Right lobe of liver (tissue), 6 donors: Measurements from ENCODE around the gene NRL. TPM values are rescaled to one million over a fixed set of nuclear protein-coding genes. Genes with fewer than 3 reads are reported as not detected.
A peak's percentile ranks its signal among the peaks of the same experiment; 100 is the strongest.
"Not testable (repeated sequence)": the region's sequence is repeated elsewhere in the genome, so short reads cannot be mapped to it uniquely, and the experiment has no call there.

Experiments
- ATAC-seq, 4 donors: fragments of 200-7000 bp; cut with Tn5 transposase; one replicate each; pipeline ENCODE4 v1.9.1; 2020; ENCODE audit warnings: mild to moderate bottlenecking in 4 of 4, moderate library complexity in 4 of 4
- DNase-seq, 3 donors: peaks; one replicate each; pipeline ENCODE4 v3.0.0-alpha.2; 2020
- H3K27ac ChIP-seq, 3 donors: fragments of 200-600 bp; one replicate each; pipeline ENCODE4 v1.8.0; 2022
- H3K27me3 ChIP-seq, 2 donors: fragments of 200-600 bp; one replicate each; pipeline ENCODE4 v1.8.0; 2022
- H3K36me3 ChIP-seq, 4 donors: fragments of 200-600 bp; sonication (generic) in 1 of 4; one replicate each; pipeline versions ENCODE4 v1.5.1 to v1.8.0; 2017 to 2022; ENCODE audit warnings: control low read depth in 1 of 4
- H3K4me1 ChIP-seq, 4 donors: fragments of 200-600 bp; sonication (generic) in 1 of 4; one replicate each; pipeline versions ENCODE4 v1.5.1 to v1.8.0; 2017 to 2022; ENCODE audit warnings: control low read depth in 1 of 4
- H3K4me3 ChIP-seq, 3 donors: fragments of 200-600 bp; one replicate each; pipeline ENCODE4 v1.8.0; 2022
- H3K9me3 ChIP-seq, 4 donors: fragments of 200-600 bp; sonication (generic) in 1 of 4; one replicate each; pipeline versions ENCODE4 v1.5.1 to v1.8.0; 2017 to 2022; ENCODE audit warnings: control low read depth in 1 of 4
- POLR2A ChIP-seq: fragments of 450-650 bp; IDR thresholded peaks from one replicate; pipeline ENCODE4 v1.6.1; 2017; ENCODE audit warnings: antibody characterized with exemption, mild to moderate bottlenecking
- WGBS: methylation state at CpG from one replicate; pipeline ENCODE4 v1.1.6; 2018; ENCODE audit warnings: low coverage, low lambda C conversion rate; ENCODE audit not compliant: insufficient coverage; ENCODE audit errors: missing lambda C conversion rate; 5-methylcytosine and 5-hydroxymethylcytosine counted together
- intact Hi-C, 2 donors: fragments of 100-400 bp; cut with DNase I; formaldehyde crosslinking; loops; one replicate each; pipeline versions ENCODE4 v1.11.2 to v1.14.1; 2022
- microRNA-seq, 2 donors: library from miRNA; unstranded; fragments of <30 nt; microRNA quantifications; one replicate each; pipeline ENCODE4, GENCODE V29; 2019 to 2020
- small RNA-seq, 2 experiments: library from RNA; depleted of rRNA; stranded (forward); fragments of <200 nt; gene quantifications; one replicate each; pipeline ENCODE3, GENCODE V24; 2016
- total RNA-seq, 6 experiments: library from RNA; depleted of rRNA in 2 of 6; stranded (reverse); fragments of >200 nt in 2 of 6; fragmentation: NEBNext Ultra II Directional in 3 of 6; extraction: Animal tissue kit (Norgen Biotek cat#: 25700) in 3 of 6; gene quantifications; one replicate each; pipeline versions ENCODE4 v1.1.0 to v1.2.4, GENCODE V29; 2016 to 2023
- TF ChIP-seq, protein P1 (sequence below), 4 donors: fragments of 200-600 bp in 3 of 4; fragments of 450-650 bp in 1 of 4; IDR thresholded peaks; one replicate each; pipeline versions ENCODE4 v1.5.1 to v1.8.0; 2016 to 2022; ENCODE audit warnings: antibody characterized with exemption in 4 of 4, mild to moderate bottlenecking in 2 of 4
- donor health status: DM: no; HTN: yes; CAD: no.
- donor health status: DM: no; HTN: no; CAD: no.
- donor health status: DM: no; HTN: no; CAD: no.
- donor health status: DM: no; HTN: yes; CAD: no.
- donor health status: DM: no; HTN: yes; CAD: no.

NRL gene
- total RNA-seq, 6 experiments from 2014 or later = 1.4 to 2.9 (median 2.1) TPM

GRCh38 chr14:24036169-24036962 lies 78.4 kb downstream of the NRL start:
- Histone ChIP-seq H3K9me3 (no peaks in the 10 kb centered on the region), H3K36me3 (no peaks in the 10 kb centered on the region), H3K27me3 (no peaks in the 10 kb centered on the region), H3K4me1 (peaks cover 0 to 26% (median 4%) of the 10 kb centered on the region in 4 donors), H3K4me3 (peak overlapping the region; percentile 59 to 73 (median 60)), H3K27ac (peak overlapping the region; percentile 70 to 84 (median 83))
- peak; percentile 84 to 92 (median 90) for DNase-seq
- peak; percentile 91 to 97 (median 93) for ATAC-seq
- TF ChIP-seq, protein P1, sequence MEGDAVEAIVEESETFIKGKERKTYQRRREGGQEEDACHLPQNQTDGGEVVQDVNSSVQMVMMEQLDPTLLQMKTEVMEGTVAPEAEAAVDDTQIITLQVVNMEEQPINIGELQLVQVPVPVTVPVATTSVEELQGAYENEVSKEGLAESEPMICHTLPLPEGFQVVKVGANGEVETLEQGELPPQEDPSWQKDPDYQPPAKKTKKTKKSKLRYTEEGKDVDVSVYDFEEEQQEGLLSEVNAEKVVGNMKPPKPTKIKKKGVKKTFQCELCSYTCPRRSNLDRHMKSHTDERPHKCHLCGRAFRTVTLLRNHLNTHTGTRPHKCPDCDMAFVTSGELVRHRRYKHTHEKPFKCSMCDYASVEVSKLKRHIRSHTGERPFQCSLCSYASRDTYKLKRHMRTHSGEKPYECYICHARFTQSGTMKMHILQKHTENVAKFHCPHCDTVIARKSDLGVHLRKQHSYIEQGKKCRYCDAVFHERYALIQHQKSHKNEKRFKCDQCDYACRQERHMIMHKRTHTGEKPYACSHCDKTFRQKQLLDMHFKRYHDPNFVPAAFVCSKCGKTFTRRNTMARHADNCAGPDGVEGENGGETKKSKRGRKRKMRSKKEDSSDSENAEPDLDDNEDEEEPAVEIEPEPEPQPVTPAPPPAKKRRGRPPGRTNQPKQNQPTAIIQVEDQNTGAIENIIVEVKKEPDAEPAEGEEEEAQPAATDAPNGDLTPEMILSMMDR (IDR thresholded peaks at IDR 0.05) = peak; percentile 58 to 75 (median 74)
- TF ChIP-seq POLR2A = peak; percentile 53
- 0% methylated on average over 12 of the region's 50 CpGs for WGBS
- intact Hi-C loops = no loop called here

- H3K9me3 ChIP-seq, intact Hi-C loops, H3K36me3 ChIP-seq, H3K27me3 ChIP-seq, DNase-seq: not testable (repeated sequence)
- H3K4me3 ChIP-seq = peak overlapping the region; percentile 59 to 73 (median 60)
- no CpG with 5 or more reads among the region's 4 CpGs for WGBS
- H3K27ac ChIP-seq = peak overlapping the region; percentile 70 to 84 (median 83)
- peak; percentile 3 to 18 (median 6) for ATAC-seq
- peaks cover 0 to 26% (median 4%) of the 10 kb centered on the region in 4 donors for H3K4me1 ChIP-seq
Measured at GRCh38 chr14:24035769-24036168, 79.0 kb downstream of the NRL start.

- 20% methylated on average over 1 of the region's 2 CpGs for WGBS
- H3K27ac ChIP-seq = peak overlapping the region in 2 of 3 donors; percentile 2 to 7
Measured at GRCh38 chr14:24032727-24033418, 81.9 kb downstream of the NRL start.

DNA sequence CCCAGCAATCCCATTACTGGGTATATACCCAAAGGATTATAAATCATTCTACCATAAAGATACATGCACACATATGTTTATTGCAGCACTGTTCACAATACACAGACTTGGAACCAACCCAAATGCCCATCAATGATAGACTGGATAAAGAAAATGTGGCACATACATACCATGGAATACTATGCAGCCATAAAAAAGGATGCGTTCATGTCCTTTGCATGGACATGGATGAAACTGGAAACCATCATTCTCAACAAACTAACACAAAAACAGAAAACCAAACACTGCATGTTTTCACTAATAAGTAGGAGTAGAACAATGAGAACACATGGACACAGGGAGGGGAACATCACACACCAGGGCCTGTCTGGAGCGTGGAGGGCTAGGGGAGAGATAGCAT lies 83.4 kb downstream of the NRL start:
- H3K4me1 ChIP-seq = peaks cover 0 to 17% (median 0%) of the 10 kb centered on the region in 4 donors
- H3K27me3 ChIP-seq, H3K9me3 ChIP-seq, intact Hi-C loops, H3K36me3 ChIP-seq, H3K4me3 ChIP-seq, ATAC-seq, H3K27ac ChIP-seq, DNase-seq: not testable (repeated sequence)
- 100% methylated on average over 2 of the region's 2 CpGs for WGBS

More at GRCh38 chr14:24032727-24033418, 81.9 kb downstream of the NRL start:
- ATAC-seq (peak; percentile 47 to 64 (median 61)), DNase-seq (peak in 1 of 3 donors; percentile 75)
- intact Hi-C loops = no loop called here
- no peaks in the 10 kb centered on the region for H3K9me3 ChIP-seq
- H3K27me3 ChIP-seq = no peaks in the 10 kb centered on the region
- H3K4me1 ChIP-seq = peaks cover 0 to 26% (median 4%) of the 10 kb centered on the region in 4 donors
- H3K36me3 ChIP-seq = no peaks in the 10 kb centered on the region
- H3K4me3 ChIP-seq = no peak overlapping the region
- TF ChIP-seq, protein P1 (IDR thresholded peaks at IDR 0.05) = no peak
- no peak for TF ChIP-seq POLR2A

DNA sequence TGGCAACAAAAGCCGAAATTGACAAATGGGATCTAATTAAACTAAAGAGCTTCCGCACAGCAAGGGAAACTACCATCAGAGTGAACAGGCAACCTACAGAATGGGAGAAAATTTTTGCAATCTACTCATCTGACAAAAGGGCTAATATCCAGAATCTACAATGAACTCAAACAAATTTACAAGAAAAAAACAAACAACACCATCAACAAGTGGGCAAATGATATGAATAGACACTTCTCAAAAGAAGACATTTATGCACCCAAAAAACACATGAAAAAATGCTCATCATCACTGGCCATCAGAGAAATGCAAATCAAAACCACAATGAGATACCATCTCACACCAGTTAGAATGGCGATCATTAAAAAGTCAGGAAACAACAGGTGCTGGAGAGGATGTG lies 85.1 kb downstream of the NRL start:
- intact Hi-C loops, H3K4me3 ChIP-seq: not testable (repeated sequence)
- no CpG with 5 or more reads among the region's 3 CpGs for WGBS

More for the DNA sequence above, 85.1 kb downstream of the NRL start:
- not testable (repeated sequence) for H3K9me3 ChIP-seq, H3K36me3 ChIP-seq, ATAC-seq, H3K27me3 ChIP-seq, DNase-seq, H3K27ac ChIP-seq
- peaks cover 0 to 25% (median 0%) of the 10 kb centered on the region in 4 donors for H3K4me1 ChIP-seq

Small RNA genes lying within 50 kb of the gene (microRNA-seq; reads per million reads assigned to microRNA genes)
- 0 to 0.29 reads per million in 2 donors for gene MIR7703

Small RNA genes lying within 50 kb of the gene (small RNA-seq; reads per million reads assigned to genes)
- gene RNA5SP383 = 0.26 to 1.2 reads per million in 2 experiments

Other genes starting within 250 kb of the NRL start
- 10 to 100 TPM; 30.5 to 82.5 (median 45.1) TPM for gene DHRS4, start 161.2 kb downstream of the NRL start, total RNA-seq
- gene DHRS4L2, start 126.0 kb downstream of the NRL start, total RNA-seq = 10 to 100 TPM; 17.7 to 53.6 (median 32.3) TPM
- 1 to 10 TPM in 1 of 6 experiments, under 1 TPM in 5; 0.18 to 1.9 (median 0.29) TPM for gene CARMIL3, start 62.9 kb downstream of the NRL start, total RNA-seq
- under 1 TPM in 4 of 6 experiments, not detected in 2; 0.09 to 0.40 (median 0.18) TPM for gene CPNE6, start 43.4 kb downstream of the NRL start, total RNA-seq
- gene PCK2, start 20.6 kb downstream of the NRL start, total RNA-seq = 100 to 1,000 TPM; 124 to 615 (median 240) TPM
- 100 to 1,000 TPM in 3 of 6 experiments, 10 to 100 TPM in 3; 65.9 to 180 (median 103) TPM for gene DCAF11, start 172 bp downstream of the NRL start, total RNA-seq
- 10 to 100 TPM in 3 of 6 experiments, 1 to 10 TPM in 3; 1.5 to 32.5 (median 9.3) TPM for gene FITM1, start 15.7 kb upstream of the NRL start, total RNA-seq
- 100 to 1,000 TPM in 4 of 6 experiments, 10 to 100 TPM in 2; 81.7 to 119 (median 107) TPM for gene PSME1, start 21.2 kb upstream of the NRL start, total RNA-seq
- gene EMC9, start 26.6 kb upstream of the NRL start, total RNA-seq = 10 to 100 TPM; 10.2 to 21.4 (median 11.9) TPM
- 100 to 1,000 TPM in 4 of 6 experiments, 10 to 100 TPM in 2; 66.1 to 142 (median 110) TPM for gene PSME2, start 31.7 kb upstream of the NRL start, total RNA-seq
- gene RNF31, start 32.5 kb upstream of the NRL start, total RNA-seq = 10 to 100 TPM; 17.5 to 39.6 (median 26.2) TPM
- 10 to 100 TPM; 17.4 to 66.6 (median 37.2) TPM for gene IRF9, start 46.3 kb upstream of the NRL start, total RNA-seq
- gene REC8, start 57.1 kb upstream of the NRL start, total RNA-seq = 1 to 10 TPM; 1.6 to 7.4 (median 3.4) TPM
- 10 to 100 TPM; 17.9 to 44.0 (median 23.0) TPM for gene IPO4, start 73.9 kb upstream of the NRL start, total RNA-seq
- 10 to 100 TPM; 32.1 to 49.8 (median 41.2) TPM for gene TM9SF1, start 80.5 kb upstream of the NRL start, total RNA-seq
- gene TSSK4, start 90.7 kb upstream of the NRL start, total RNA-seq = under 1 TPM in 2 of 6 experiments, not detected in 4; 0.29 TPM
- 10 to 100 TPM; 11.9 to 28.9 (median 17.1) TPM for gene CHMP4A, start 98.5 kb upstream of the NRL start, total RNA-seq
- gene MDP1, start 101.1 kb upstream of the NRL start, total RNA-seq = 1 to 10 TPM; 3.7 to 6.3 (median 4.9) TPM
- 10 to 100 TPM; 60.0 to 72.9 (median 68.7) TPM for gene NEDD8, start 117.4 kb upstream of the NRL start, total RNA-seq
- gene GMPR2, start 118.0 kb upstream of the NRL start, total RNA-seq = 10 to 100 TPM; 26.2 to 40.2 (median 34.2) TPM
- gene TINF2, start 127.7 kb upstream of the NRL start, total RNA-seq = 10 to 100 TPM; 13.4 to 28.1 (median 24.1) TPM
- 1 to 10 TPM in 2 of 6 experiments, under 1 TPM in 4; 0.37 to 1.9 (median 0.77) TPM for gene TGM1, start 148.2 kb upstream of the NRL start, total RNA-seq
- 10 to 100 TPM; 11.5 to 28.3 (median 15.2) TPM for gene RABGGTA, start 156.6 kb upstream of the NRL start, total RNA-seq
- gene DHRS1, start 184.8 kb upstream of the NRL start, total RNA-seq = 10 to 100 TPM; 49.1 to 89.3 (median 60.1) TPM
- gene NOP9, start 184.9 kb upstream of the NRL start, total RNA-seq = 10 to 100 TPM in 4 of 6 experiments, 1 to 10 TPM in 2; 8.2 to 15.3 (median 11.4) TPM
- gene CIDEB, start 193.0 kb upstream of the NRL start, total RNA-seq = 100 to 1,000 TPM; 118 to 219 (median 196) TPM
- gene LTB4R2, start 195.2 kb upstream of the NRL start, total RNA-seq = 1 to 10 TPM; 1.8 to 5.8 (median 3.5) TPM
- gene LTB4R, start 196.6 kb upstream of the NRL start, total RNA-seq = 1 to 10 TPM; 2.7 to 5.5 (median 3.9) TPM
- 1 to 10 TPM; 2.3 to 7.2 (median 3.9) TPM for gene ADCY4, start 220.1 kb upstream of the NRL start, total RNA-seq
- gene RIPK3, start 225.0 kb upstream of the NRL start, total RNA-seq = 1 to 10 TPM in 2 of 6 experiments, under 1 TPM in 4; 0.70 to 1.6 (median 0.90) TPM